Measurements from ENCODE around the gene SPEF1. TPM values are rescaled to one million over a fixed set of nuclear protein-coding genes. Genes with fewer than 3 reads are reported as not detected.
"Not testable (repeated sequence)": the region's sequence is repeated elsewhere in the genome, so short reads cannot be mapped to it uniquely, and the experiment has no call there.

SPEF1 gene
- total and polyA plus RNA-seq, 12 donors = 0.07 to 0.47 (median 0.23) TPM; not detected in 4

- intact Hi-C loops (cut with DNase I) = no loop called here
- Histone ChIP-seq H3K9me3 (no peaks in the 10 kb centered on the region), H3K27me3 (no peaks in the 10 kb centered on the region), H3K4me1 (peaks cover 0 to 54% (median 20%) of the 10 kb centered on the region in 9 donors), H3K36me3 (peaks cover 0 to 36% (median 0%) of the 10 kb centered on the region in 9 donors), H3K4me3 (peak overlapping the region; percentile 47 to 92 (median 70)), H3K27ac (peak overlapping the region in 8 of 10 donors; percentile 40 to 98 (median 95))
- ATAC-seq (peak in 1 of 8 donors; percentile 48), DNase-seq (no peak)
- no peak for TF ChIP-seq CTCF (IDR thresholded peaks at IDR 0.05)
- WGBS, 2 donors = 17 to 19% methylated on average over 26 to 33 of the region's 33 CpGs
These were observed 15.4 kb upstream of the SPEF1 start for GRCh38 chr20:3796477-3797225.

- WGBS, 2 donors = 3% methylated on average over 60 to 67 of the region's 69 CpGs
- Histone ChIP-seq H3K27me3 (no peaks in the 10 kb centered on the region), H3K4me1 (peaks cover 0 to 54% (median 20%) of the 10 kb centered on the region in 9 donors), H3K36me3 (peaks cover 0 to 28% (median 0%) of the 10 kb centered on the region in 9 donors), H3K4me3 (peak within 1 kb of the TSS; percentile 47 to 92 (median 70)), H3K9me3 (no peaks in the 10 kb centered on the region), H3K27ac (peak within 1 kb of the TSS; percentile 89 to 98 (median 96))
- peak; percentile 93 for DNase-seq
- TF ChIP-seq CTCF (IDR thresholded peaks at IDR 0.05) = peak in 6 of 9 donors; percentile 19 to 44 (median 40)
- intact Hi-C loops (cut with DNase I) = loop anchor here in 2 of 10 donors (2.0 kb wide), 2 partner anchors 15 to 21 kb away; no protein-coding TSS in a partner anchor
- peak; percentile 90 to 96 (median 96) for ATAC-seq
These were observed 14.5 kb upstream of the SPEF1 start, which contains the start of gene CDC25B for GRCh38 chr20:3795511-3796468. Gene CDC25B (plus strand): TSS chr20:3796310. CDS start chr20:3796532, 222 bp downstream.

GRCh38 chr20:3794701-3795420 is 13.6 kb upstream of the SPEF1 start:
- Histone ChIP-seq H3K4me3 (peak overlapping the region; percentile 47 to 92 (median 70)), H3K27ac (peak overlapping the region; percentile 89 to 98 (median 96)), H3K36me3 (peaks cover 0 to 18% (median 0%) of the 10 kb centered on the region in 9 donors), H3K4me1 (peaks cover 0 to 49% (median 20%) of the 10 kb centered on the region in 9 donors), H3K27me3 (no peaks in the 10 kb centered on the region), H3K9me3 (no peaks in the 10 kb centered on the region)
- 87% methylated on average over 25 of the region's 25 CpGs for WGBS, 2 donors
- TF ChIP-seq CTCF (IDR thresholded peaks at IDR 0.05) = no peak
- ATAC-seq (peak in 1 of 8 donors; percentile 0), DNase-seq (no peak)
- intact Hi-C loops (cut with DNase I) = loop anchor here in 2 of 10 donors (2.0 kb wide), 2 partner anchors 16 to 22 kb away; no protein-coding TSS in a partner anchor

- not testable (repeated sequence) for DNase-seq, H3K4me3 ChIP-seq, ATAC-seq, H3K27me3 ChIP-seq, H3K27ac ChIP-seq, H3K9me3 ChIP-seq
- H3K36me3 ChIP-seq = peaks cover 0 to 14% (median 0%) of the 10 kb centered on the region in 9 donors
- intact Hi-C loops (cut with DNase I) = loop anchor here in 2 of 10 donors (2.0 kb wide), 2 partner anchors 17 to 23 kb away; no protein-coding TSS in a partner anchor
- 87 to 96% methylated on average over 1 to 3 of the region's 3 CpGs for WGBS, 2 donors
- peaks cover 0 to 43% (median 20%) of the 10 kb centered on the region in 9 donors for H3K4me1 ChIP-seq
These were observed 12.9 kb upstream of the SPEF1 start for GRCh38 chr20:3794168-3794567.

GRCh38 chr20:3789201-3789600 is 8.0 kb upstream of the SPEF1 start:
- not testable (repeated sequence) for H3K36me3 ChIP-seq, H3K27me3 ChIP-seq, DNase-seq, H3K4me3 ChIP-seq, H3K9me3 ChIP-seq, ATAC-seq, H3K27ac ChIP-seq
- intact Hi-C loops (cut with DNase I) = loop anchor here in 4 of 10 donors (5.0 to 10.0 kb wide), 3 partner anchors 33 to 296 kb away; partner anchors contain the start of gene AP5S1 (in 2 of the 4)
- peaks cover 12 to 31% (median 23%) of the 10 kb centered on the region in 9 donors for H3K4me1 ChIP-seq
- WGBS, 2 donors = 96 to 97% methylated on average over 4 of the region's 4 CpGs

Data from heart right ventricle (tissue), 16 donors.